HK-2 (cell line): ENCODE measurements around the gene C6orf163.

Source experiments
- DNase-seq: peaks from one replicate; pipeline ENCODE4 v3.0.0-alpha.2; 2018; ENCODE audit not compliant: unreplicated experiment

Gene C6orf163

DNA sequence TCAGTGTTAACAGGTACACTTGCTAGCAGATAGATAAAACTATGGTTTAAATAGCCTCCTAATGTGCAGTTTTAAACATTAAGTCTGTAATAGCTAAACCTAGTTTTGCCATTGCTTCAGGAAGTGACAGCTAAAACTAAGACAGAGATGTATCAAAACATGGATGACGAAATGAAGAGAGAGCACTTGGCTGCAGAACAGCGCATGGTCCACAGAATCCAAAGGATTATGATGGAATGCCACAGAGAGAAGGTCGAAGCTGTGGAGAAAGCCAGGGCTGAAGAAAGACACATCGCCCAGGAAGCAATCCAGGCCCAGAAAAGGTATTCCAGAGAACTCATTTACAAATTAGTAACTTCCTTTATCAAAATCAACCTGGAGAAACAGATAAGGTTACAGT, 11.6 kb downstream of the C6orf163 start:
- no peak for DNase-seq

DNA sequence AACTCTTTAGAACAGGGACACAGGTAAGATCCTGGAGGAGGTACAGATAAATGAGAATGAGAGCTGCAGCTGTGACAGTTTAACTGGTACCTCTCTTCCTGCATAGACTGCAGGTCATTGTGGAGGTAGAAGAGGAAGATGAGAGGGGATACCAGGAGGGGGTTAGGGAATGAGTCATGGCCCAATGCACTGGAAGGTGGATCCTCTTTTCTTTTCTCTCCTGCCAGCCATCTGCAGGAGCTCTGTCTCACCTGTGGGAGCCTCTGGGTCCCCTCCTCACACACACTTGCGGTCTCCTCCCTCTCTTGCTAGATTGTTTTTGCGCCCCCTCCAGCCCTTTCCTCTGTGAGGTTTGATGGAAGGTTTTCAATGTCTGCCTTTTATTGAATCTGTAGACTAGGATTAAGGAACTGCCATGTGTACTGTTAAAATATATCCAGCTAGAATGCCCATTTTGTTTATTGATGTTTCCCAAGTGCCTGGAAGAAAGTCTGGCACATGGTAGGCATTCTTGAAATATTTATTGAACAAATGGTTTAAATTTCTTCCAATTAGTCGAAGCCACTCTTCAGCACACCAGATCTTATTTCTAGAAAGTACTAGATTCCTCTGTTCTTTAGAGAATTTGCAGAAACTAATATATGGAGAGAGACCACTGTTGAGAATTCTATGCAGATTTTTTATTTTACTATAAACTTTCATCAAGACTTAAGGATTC, 13.0 kb downstream of the C6orf163 start:
- no peak for DNase-seq

DNA sequence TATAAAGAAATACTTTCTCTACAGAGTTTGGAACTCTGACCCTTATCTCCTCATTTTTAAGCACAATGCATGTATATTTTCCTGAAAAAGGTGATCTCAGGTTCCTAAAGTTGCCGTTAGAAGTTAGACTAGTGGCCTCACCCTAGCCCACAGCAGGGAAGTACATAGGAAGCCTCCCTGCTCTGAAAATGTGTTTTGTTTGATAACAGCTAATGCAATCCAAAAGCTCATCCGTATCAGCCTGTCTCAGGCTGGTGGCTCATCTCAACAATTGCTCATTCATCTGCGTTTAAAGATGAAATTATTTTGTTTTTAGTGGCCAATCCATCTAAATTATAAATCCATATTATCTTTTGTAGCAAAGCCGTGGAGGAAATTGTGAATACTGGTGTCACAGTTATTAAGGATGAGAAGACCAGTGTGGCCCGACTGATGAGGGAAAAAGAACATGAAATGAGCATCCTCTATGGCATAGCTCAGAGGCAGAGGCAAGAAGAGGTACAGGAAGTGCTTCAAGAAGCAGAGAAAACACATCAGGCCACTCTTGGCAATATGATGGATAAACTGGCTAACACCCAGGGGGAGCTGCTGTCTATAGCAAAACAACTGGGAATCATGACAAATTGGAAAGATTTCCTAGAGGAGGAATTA, 20.1 kb downstream of the C6orf163 start:
- DNase-seq: no peak

DNA sequence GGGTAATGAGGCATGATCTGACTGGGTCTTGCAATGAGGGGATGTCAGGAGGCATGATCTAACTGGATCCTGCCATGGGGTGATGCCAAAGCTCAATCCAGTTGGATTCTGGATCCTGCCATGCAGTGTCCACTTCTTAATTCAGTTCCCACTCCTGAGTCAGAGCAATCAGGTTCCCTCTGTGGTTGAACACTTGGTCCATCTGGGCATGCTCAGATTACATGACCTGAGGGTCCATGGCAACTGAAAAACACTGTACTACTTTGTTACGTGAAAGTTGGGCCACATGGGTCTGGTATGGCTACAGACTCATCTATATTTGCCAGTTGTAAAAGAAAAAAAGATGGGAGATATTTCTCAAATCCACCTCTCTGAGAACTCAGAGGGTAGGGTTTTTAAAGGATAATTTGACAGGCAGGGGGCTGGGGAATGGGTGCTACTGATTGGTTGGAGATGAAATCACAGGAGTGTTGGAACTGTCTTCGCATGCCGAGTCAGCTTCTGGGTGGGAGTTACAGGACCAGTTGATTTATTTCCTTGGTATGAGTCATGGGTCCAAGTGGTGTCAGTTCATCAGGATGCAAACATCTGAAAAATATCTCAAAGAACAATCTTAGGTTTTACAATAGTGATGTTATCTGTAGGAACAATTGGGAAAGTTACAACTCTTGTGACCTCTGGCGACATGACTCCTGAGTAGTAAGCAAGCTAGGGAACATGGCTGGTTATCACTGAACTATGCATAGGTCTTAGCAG, 21.6 kb downstream of the C6orf163 start:
- DNase-seq: no peak

DNA sequence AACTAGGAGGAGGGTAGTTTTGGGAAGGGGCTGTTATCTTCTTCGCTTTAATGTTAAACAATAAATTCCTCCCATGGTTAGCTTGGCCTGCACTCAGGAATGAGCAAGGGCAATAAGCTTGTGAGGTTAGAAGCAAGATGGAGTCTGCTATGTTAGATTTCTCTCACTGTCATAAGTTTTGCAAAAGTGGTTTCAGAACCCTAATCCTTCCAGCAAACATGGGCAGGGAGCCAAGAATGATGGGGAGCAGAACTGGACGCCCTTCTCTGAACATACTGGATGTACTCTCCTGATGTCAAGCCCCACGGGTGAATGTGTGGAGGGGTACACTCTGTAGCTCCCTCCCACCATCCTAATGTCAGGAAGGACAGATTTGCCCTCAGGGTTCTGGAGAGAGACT, 22.3 kb downstream of the C6orf163 start:
- no peak for DNase-seq

DNA sequence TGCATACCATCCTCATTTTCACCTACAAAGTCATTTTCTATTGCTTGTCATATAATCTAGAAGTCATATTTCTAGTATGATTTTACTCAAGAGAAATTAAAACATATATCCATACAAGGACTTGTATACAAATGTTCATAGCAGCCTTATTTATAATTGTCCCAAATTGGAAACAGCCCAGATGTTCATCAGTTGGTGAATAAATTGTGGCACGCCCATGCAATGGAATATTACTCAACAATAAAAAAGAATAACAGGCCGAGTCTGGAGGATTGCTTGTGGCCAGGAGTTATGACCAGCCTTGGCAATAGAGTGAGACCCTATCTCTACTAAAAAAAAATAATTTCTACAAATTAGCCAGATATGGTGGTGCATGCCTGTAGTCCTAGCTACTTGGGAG, 28.8 kb downstream of the C6orf163 start:
- DNase-seq: no peak

DNA sequence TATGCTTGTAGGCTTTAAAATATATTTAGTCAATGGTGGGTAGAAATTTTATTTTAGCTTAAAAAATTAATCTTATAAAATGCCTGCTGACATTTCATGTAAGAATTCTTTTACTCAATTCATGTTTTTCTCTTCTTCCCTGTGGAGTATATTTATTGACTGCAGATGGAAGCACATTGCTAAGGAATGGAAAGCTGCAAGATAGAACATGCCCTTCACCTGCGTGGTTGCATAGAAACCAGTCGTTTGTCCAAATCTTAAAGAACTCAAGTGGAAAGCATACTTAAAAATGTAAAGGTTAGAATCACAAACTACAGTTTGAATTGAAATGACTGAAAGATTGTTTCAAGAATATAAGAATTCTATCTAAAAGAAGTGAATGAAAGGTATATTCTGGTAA, 30.7 kb downstream of the C6orf163 start:
- DNase-seq: no peak

DNA sequence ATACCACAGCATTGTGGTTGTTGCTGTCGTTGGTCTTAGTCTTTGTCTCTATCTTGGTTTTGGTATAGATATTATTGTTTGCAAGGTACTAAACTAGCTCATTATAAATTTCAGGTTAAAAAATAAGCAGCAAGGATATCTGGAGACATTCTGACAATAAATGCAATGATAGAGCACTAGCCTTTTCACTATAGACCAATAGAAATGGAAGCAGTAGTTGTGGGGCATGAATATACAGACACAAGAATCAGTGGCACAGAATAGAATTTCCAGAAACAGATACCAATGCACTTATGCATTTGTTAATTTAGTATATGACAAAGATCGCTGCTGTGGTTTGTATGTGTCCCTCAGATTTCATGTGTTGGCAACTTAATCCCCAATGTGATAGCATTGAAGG, 32.0 kb downstream of the C6orf163 start:
- DNase-seq: no peak

DNA sequence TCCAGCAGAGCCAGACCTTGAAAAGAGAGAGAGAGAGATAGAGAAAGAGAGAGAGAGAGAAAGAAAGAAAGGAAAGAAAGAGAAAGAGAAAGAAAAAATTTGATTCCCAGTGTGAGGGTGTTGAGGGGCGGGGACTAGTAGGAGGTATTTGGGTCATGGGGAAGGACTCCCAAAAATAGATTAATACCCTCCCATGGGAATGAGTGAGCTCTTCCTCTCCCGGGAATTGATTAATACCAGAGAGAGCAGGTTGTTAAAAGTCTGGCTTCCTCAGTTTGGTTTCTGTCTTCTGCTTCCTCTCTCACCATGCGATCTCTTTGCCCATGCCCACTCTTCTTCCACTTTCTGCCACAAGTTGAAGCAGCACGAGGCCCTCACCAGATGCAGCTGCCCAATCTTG, 34.3 kb downstream of the C6orf163 start:
- no peak for DNase-seq

DNA sequence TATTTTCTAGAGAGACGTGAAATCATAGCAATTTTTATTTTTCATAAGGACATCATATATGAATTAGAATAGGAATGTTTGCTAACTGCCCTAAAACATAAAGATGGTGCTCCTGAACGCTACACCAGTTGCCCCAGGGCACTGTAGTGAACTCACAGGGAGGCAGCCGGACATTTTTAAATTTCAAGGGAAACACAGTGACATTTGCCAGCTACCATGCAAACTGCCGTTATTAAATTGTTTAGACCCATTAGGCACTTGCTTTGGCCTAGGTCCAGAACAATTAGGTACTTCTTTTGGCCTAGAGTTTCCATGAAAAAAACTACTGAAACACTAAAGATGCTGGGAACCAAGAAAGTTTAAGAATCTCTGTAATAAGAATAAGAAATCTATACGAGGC, 38.2 kb downstream of the C6orf163 start:
- no peak for DNase-seq

DNA sequence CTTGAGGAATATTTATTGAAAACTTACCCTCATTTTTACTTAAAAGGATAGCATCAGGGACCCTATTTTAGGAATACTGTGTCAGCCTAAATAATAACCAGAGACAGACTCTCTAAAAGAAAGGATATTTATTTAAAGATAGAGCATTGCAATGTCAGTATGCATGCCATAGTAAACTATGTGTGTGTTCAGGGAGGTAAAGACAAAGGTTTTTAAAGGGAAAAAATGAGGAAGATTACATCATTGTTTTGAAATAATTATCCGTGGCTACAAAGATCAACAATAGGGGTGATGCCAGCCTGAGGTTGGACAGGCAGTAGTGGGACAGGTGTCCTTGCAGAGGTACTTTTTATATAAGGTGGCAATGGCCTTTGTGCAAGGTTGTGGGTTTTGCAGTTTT, 39.4 kb downstream of the C6orf163 start:
- DNase-seq: no peak

DNA sequence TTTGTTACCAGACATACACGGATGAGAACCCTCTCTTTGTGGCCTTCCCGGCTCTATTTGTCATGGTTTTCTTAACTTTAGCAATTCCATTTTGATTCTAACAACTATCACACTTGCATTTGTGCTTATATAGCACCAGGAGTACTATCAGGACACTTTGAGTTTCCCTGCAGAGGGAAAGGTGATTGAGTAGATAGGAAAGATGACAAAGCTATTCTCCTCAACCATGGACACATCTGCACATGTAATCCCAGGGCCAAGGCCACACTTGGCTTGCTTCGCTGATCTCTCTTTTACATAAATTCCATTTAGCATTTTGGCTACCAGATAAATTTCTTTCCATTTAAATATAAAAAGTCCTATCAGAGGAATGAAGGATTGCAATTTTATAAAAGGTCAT, 39.8 kb downstream of the C6orf163 start:
- DNase-seq: no peak

DNA sequence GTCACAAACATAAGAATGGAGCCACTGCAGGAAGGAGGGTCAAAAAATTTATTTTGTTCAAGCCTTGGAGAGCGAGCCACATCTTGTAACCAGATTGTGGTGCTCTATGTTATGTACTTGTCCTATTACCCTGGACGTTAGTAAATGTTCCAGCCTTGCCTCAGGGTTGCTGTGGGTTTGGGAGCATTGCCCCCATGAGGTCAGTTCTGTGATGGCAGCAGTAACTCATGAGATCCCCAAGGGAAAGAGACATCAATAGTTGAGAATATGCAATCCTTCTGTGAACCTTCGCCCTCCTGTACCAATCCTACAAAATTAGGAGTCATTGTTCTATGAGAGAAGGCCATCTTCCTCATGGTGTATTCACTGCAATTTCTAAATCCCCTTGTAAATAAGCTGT, 46.7 kb downstream of the C6orf163 start:
- DNase-seq: peak; percentile 15

DNA sequence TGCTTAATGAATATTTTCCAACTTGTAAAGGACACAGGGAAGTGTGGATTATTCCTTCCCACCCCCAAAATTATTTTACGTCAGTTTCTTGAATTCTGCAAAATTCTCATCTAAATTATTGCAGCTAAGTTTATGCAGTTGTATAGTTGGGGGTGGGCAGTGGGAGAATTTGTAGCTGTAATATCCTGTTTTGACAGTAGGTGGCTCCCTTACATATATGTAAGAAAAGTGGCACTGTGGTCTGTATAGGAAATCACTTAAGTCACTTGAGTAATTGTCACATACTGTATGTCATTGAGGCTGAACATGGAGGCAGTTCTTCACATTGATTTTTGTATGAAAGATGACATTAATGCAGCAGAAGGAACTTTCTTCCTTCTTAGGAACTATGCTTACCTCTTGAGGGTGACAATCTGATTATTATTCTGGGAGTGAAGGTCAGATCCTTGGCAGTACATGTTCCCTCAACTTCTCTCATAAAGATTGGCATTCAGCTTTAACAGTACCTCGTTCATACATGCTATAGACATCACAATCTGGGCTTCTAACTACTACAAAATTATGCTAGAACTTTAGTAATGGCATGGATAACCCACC, 48.5 kb downstream of the C6orf163 start:
- no peak for DNase-seq

DNA sequence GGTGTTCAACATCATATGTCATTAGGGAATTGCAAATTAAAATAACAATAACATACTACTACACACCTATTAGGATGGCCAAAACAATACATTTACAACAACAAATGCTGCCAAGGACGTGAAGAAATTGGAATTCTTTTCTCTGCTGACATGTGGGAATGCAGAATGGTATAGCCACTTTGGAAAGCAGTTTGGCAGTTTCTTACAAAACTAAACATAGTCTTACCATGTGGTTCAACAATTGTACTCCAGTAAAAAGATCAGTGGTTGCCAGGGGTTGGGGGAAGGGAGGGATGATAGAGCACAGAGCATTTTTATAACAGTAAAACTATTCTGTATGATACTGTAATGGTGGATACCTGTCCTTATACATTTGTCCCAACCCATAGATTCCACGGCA, 50.8 kb downstream of the C6orf163 start:
- no peak for DNase-seq

DNA sequence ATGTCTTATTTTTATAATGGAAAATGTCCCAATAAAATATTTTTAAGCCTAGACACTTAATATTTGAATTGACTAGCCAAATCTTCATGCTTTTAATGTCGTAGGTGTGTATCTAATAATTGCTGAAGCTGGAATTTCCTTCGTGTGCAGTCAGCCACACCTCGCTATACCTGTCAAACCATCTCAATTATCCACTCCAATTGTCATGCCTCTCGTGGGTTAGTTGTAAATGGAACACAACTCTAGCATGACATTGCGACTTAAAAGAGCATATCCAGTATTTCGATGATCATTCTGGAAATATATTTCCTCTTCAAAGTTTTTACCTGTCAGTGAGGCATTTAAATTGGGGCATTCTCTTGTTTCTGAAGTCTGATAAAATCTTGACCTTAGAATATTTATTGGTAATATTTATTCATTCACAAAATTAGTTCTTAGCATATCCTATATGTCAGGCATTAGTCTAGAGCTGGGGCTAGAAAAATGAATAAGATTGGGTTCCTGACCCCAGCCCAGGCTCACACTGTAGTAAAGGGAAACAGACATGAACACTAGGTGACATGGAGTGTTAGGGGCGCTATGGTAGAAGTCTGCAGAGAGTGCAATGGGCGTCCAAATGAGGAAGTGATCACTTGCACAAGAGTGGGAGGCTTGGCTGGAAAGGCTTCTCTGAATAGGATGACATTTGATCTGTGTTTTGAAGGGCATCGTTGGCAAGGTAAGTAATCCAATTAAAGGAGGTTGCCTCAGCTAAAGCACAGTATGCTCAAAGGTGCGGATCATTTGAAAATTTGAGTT, 52.2 kb downstream of the C6orf163 start:
- no peak for DNase-seq

DNA sequence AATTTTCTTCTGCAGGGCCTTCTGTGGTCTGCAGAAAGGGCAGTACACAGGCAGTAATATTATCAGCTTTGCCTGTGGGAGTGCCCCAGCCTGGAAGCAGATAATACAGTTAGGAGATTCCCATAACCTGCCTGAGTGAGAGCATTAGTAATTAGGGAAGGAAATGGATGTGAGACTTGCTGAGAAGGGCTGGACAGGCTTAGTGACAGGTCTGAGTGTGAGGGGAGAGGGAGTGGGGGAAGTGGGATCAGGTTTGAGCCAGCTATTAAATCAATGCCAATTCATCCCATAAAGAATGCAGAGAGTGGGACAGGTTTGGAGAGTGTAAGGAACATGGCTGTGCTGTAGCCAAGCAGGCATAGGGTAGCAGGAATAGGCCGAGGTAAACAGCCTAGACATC, 53.0 kb downstream of the C6orf163 start:
- DNase-seq: no peak

DNA sequence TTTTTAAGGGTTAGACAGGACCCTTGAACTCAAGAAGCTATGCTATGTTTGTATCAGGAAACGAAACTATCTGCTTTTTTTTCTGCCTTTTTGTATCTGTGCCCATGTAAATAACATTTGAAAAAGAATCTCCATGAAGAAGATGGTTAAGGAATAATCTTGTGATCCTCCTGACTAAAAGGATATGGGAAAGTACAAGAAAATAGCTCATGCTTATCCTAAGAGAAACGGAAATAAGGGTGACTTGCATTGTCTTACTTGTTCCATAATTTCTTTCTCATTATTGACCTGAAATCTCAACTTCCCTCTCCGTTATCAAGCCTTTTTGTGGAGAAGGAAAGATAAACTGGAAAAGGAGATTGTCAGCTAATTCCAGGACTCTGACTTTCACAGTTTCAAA, 57.2 kb downstream of the C6orf163 start:
- DNase-seq: no peak

DNA sequence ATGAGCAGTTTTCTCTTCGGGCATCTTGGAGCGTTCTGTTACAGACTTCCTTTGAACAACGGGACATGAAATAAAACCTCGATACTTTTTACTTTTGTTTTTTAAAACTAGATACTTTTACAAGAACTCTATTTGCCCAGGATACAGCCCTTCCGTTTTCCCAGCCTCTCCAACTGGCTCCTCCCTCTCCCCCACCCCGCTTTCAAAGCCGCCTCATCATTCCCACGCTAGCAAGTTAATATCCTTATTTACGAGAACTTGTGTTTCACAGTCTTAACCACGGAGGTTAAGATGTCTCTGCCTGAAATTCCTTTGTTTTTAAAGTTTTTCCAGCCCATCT, 62.9 kb downstream of the C6orf163 start:
- DNase-seq: no peak

DNA sequence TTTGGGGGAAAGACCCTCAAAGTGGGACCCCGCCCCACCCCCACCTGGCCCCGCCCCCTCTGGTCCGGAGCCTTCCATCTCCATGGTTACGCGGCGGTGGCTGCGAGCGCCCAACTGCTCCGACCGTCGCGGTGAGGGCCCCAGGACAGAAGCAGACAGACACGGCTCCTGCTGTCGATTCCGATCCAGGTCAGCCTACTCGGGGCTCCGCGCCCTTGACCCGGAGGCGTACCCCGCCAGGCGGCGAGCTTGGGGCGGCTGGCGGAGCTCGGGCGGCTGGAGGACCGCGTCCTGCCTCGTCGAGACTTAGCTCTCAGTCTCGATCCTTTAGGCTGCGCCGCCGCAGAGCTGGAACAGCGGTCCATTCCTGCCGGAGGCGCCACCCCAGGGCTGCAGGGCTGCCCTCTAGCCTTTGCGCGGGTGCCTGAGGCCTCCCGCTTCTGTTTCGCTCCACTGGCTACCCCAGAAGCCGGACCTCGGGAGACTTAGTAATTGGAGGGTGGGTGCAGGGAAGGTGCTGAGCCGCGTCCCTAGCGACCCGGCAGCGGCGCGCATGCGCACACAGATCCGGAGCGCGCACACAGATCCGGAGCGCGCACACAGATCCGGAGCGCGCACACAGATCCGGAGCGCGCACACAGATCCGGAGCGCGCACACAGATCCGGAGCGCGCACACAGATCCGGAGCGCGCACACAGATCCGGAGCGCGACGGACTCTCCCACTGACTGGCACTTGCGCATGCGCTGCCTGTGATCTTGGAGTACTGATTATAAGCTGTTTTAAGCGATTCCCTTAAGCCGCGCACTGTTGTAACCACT, 63.5 kb downstream of the C6orf163 start, which contains the start of gene CFAP206:
Gene CFAP206 (plus strand): TSS at position 72 of the 820 bp plus-strand sequence. CDS start 1,868 bp downstream, outside the sequence.
- DNase-seq: peak; percentile 94

DNA sequence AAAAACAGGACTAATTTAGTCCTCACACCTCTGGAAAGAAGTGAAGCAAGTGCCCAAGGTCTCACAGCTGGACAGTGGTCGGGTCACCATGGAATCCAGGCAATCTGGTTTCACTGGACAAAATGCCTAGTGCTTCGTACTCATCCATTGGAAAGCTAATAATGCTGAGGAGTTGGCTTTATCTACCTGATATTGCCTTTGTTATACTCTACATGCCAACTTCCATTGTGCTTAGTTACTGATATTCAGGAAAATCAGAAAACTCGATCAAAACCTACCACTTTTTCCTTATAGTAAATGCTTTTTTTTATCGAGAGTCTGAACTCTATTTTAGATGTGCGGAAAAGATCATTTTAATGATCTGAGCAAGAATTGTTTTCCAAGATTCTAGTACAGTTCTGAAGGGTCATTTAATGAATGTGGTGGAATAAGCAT, 64.1 kb downstream of the C6orf163 start:
- no peak for DNase-seq
